KOPT-K1 (cell line): Measurements from ENCODE around the gene FHIT.

Source experiments
- H3K27ac ChIP-seq: fragments of 200-600 bp; sonication (generic); 2 replicates; pipeline ENCODE4 v1.5.1; 2016; ENCODE audit warnings: antibody characterized with exemption, mild to moderate bottlenecking, low read depth, low read length; ENCODE audit not compliant: poor library complexity, severe bottlenecking
- H3K36me3 ChIP-seq: fragments of 200-600 bp; sonication (generic); 2 replicates; pipeline ENCODE4 v1.5.1; 2017; ENCODE audit warnings: antibody characterized with exemption, mild to moderate bottlenecking, low read length, moderate library complexity; ENCODE audit not compliant: insufficient read depth
- H3K9me3 ChIP-seq: fragments of 200-600 bp; sonication (generic); 2 replicates; pipeline ENCODE4 v1.5.1; 2017; ENCODE audit warnings: antibody characterized with exemption, low read length, mild to moderate bottlenecking; ENCODE audit not compliant: insufficient read depth, poor library complexity, severe bottlenecking

Gene FHIT

DNA sequence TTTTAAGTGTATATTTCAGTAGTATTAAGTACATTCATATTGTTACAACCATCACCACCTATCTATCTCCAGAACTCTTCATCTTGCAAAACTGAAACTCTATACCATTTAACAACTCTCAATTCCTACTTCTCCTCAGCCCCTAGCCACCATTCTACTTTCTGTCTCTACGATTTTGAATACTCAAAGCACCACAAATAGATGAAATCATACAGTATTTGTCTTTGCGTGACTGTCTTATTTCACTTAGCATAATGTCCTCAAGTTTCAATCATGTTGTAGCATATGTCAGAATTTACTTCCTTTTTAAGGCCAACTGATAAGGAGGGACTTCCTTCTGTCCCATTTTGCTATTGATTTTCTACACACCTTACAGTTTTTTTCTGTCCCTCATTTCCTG, 593.3 kb downstream of the FHIT start:
- no peak overlapping the region for H3K27ac ChIP-seq
- peaks cover 13% of the 10 kb centered on the region for H3K9me3 ChIP-seq
- H3K36me3 ChIP-seq = no peaks in the 10 kb centered on the region

DNA sequence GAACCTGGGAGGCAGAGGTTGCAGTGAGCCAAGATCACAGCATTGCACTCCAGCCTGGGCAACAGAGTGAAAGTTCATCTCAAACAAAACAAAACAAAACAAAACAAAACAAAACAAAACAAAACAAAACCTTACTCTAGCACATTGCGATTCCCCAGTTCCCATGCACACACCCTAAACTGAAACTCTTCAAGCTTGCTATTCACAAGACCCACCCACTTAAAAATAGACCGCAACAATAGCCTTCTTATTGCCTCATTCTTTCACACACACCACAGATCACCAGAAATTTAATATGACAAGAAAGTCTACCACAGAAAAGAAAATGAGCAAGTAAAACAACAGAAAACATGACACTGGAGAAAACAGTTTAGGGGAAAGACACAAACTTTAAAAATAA, 598.4 kb downstream of the FHIT start:
- no peak overlapping the region for H3K27ac ChIP-seq

DNA sequence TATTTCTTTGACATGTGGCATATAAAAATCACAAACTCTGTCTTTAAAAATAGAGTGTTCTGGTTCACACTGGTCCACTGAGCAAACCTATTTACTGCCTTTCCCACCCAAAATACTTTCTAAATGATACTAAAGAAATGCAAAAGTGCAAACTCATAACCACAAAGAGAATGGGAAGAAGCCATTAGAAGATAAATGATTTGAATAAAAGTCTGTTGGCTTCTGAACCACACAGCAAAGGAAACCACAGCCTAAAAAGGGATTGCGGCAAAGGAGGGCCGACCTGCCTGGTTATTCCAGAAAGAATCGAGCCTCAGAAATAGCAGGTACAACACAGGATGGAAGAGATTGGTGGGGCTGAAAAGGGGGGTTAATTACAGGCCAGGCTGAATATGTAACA, 599.5 kb downstream of the FHIT start:
- H3K36me3 ChIP-seq = no peaks in the 10 kb centered on the region
- H3K9me3 ChIP-seq = no peaks in the 10 kb centered on the region
- no peak overlapping the region for H3K27ac ChIP-seq

More for the DNA sequence above, 598.4 kb downstream of the FHIT start:
- Histone ChIP-seq H3K9me3 (no peaks in the 10 kb centered on the region), H3K36me3 (no peaks in the 10 kb centered on the region)

DNA sequence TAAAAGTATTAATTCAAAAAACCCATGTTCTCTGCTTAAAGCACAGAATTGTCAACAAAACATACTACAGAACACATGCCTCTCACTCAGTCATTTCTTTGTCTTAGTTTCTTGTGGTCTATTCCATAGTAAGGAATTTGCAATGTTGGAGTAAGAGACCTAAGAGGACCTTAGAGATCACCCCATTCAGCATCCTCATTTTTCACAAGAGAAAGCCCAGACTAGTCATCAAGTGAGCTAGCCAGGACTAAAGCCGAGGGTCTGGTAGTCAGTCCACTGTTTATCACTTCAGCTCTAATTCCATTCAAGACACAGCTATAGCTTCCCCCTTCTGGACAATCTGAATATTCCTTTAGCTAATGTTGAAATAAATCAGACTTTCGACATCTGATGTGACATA, 601.1 kb downstream of the FHIT start:
- no peak overlapping the region for H3K27ac ChIP-seq
- H3K36me3 ChIP-seq = no peaks in the 10 kb centered on the region
- H3K9me3 ChIP-seq = no peaks in the 10 kb centered on the region

DNA sequence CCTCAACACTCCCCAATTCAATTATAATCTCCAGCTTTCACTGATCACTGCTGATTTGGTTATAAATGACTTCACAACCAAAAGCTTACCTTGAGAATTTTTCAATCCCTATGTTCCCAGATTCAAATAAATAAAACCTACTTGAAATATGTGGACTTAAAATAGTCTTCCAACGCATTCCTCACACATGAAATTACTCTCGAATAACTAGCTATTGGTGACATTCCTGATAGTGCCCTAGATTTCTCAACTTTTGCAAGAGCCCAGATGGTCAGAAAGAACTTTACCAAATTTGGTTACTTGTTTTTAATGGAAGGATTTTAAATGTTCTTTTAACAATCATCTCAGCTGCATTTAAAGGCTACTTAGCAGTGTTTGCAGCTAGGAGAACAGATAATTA, 605.5 kb downstream of the FHIT start:
- Histone ChIP-seq H3K9me3 (no peaks in the 10 kb centered on the region), H3K27ac (no peak overlapping the region), H3K36me3 (no peaks in the 10 kb centered on the region)

DNA sequence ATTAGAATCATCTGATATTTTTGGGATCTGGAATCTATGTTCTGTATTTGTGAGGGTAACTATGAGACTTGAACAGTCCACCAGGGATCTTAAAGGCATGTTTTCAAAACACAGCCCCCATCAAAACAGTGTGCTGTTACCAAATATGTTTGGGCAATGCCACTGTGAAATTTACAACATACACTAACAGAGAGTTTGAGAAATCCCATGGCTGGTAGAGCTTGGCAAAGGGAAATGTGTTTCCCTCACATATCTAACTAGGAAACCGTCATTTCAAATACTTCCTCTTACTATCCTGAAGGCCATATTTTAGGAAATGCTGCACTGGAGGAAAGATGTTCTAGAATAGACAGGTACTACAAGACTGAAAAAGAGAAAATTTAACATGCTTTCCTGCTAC, 607.4 kb downstream of the FHIT start:
- no peaks in the 10 kb centered on the region for H3K36me3 ChIP-seq
- no peaks in the 10 kb centered on the region for H3K9me3 ChIP-seq
- no peak overlapping the region for H3K27ac ChIP-seq

DNA sequence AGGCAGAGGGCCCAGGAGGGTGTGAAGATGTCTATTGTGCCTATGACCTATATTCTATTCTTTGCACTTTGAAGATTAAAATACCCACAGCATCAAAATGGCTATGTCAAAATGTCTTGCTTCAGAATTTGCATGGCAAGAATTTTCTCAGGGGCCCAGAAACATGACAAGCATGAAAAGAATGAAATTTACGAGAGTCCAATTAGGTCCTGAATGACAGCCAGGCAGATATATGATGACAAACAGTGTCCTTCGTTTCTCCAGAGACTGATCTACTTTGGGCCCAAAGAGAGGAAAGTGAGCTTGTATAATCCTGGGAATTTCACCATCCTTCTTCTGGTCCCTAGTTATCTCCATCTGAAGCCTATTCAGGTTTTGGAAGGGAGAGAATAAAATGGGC, 609.9 kb downstream of the FHIT start:
- Histone ChIP-seq H3K9me3 (no peaks in the 10 kb centered on the region), H3K27ac (no peak overlapping the region), H3K36me3 (no peaks in the 10 kb centered on the region)

DNA sequence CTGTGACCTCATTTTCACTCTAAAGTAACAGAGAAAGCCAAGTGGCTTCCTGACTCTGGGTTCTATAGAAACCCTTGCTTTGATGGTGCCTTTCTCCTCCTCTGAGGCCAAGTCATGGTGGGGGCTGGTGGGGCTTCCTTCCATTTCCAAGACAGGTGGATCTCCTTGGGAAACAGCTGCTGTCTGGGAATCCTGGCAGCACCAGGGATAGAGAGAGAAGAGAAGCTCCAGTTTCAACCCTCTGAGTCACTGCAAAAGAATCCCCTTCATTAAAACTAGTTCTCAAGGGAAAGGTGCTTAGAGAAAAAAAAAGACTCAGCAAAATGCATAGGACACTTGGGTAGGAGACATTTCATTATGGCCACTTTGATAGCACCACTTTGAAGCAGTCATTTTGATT, 614.4 kb downstream of the FHIT start:
- no peaks in the 10 kb centered on the region for H3K36me3 ChIP-seq
- no peaks in the 10 kb centered on the region for H3K9me3 ChIP-seq
- H3K27ac ChIP-seq = no peak overlapping the region

DNA sequence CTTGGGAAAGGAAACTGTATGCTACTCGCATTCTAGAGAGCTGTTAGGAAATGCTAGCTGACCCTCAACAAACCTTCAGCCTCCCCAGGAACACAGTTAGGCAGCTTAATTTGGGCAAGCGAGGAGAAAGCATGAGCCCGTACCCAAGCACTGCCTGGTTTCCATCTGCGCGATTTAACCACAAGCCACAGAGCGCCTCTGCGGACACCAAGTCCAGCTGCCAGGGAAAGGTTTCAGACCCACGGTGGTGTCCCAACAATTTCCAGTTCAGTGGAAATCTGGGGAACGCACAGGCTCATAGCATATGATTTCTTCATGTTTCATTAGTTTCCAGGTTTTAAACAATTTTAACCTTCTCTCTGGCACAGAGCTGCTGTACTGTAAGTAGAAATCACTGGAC, 617.6 kb downstream of the FHIT start:
- Histone ChIP-seq H3K36me3 (no peaks in the 10 kb centered on the region), H3K27ac (no peak overlapping the region), H3K9me3 (no peaks in the 10 kb centered on the region)

DNA sequence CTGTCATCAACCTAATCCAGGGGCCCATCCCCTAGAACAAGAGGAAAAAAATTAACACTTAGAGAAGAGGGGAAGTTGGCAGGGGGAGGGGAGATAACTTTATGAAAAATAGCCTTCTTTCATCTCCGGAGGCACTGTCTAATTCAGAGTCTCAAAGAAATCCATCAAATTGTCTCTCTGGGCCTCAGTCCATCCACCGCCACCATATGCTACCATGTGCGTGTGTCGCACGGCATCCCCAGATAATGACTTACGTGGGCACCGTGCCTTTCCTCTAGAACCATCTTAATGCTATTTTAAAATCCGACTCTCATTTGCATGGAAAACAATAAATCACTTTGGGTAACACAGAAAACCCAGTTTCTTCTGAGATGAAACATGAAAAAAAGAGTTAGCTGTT, 619.7 kb downstream of the FHIT start:
- Histone ChIP-seq H3K9me3 (no peaks in the 10 kb centered on the region), H3K36me3 (no peaks in the 10 kb centered on the region)

DNA sequence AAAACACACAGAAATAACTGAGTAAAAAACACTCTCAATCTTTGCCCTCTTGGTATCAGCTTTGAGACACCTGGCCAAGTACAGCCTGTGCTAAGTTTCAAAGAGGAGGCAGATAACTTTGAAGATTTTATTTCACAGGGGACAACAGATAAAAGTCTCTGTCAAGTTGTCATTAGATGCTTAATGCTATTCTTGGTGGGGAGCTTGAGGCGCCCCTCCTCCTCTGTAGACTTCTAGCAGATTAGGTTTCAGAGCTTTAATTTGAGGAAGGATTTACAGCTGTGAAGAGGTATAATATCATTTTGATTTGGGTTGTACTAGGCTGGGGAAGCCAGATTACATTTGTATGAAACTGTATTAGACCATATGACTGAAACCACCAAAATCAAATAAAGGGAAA, 620.3 kb downstream of the FHIT start:
- H3K9me3 ChIP-seq = no peaks in the 10 kb centered on the region
- no peak overlapping the region for H3K27ac ChIP-seq

More for the DNA sequence above, 619.7 kb downstream of the FHIT start:
- H3K27ac ChIP-seq = no peak overlapping the region

DNA sequence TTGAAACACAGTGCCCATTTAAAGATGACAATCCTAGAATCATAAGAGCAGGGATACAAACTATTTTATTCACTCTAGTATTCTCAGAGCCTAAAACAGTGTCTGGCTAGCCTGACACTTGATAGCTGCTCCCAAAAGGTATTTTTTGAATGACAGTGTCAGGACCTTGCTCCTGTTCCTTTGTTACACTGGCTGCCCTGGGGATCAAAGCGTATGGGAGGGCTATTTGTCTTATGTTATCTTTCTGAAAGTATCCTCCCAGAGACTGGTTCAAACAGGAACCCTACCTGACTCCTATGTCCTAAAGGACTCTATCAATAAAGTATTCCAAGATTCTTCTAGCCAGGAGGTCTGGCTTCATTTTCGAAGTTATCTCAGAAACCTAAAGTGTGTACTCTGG, 621.4 kb downstream of the FHIT start:
- H3K27ac ChIP-seq = no peak overlapping the region
- no peaks in the 10 kb centered on the region for H3K9me3 ChIP-seq
- no peaks in the 10 kb centered on the region for H3K36me3 ChIP-seq

More for the DNA sequence above, 620.3 kb downstream of the FHIT start:
- no peaks in the 10 kb centered on the region for H3K36me3 ChIP-seq

DNA sequence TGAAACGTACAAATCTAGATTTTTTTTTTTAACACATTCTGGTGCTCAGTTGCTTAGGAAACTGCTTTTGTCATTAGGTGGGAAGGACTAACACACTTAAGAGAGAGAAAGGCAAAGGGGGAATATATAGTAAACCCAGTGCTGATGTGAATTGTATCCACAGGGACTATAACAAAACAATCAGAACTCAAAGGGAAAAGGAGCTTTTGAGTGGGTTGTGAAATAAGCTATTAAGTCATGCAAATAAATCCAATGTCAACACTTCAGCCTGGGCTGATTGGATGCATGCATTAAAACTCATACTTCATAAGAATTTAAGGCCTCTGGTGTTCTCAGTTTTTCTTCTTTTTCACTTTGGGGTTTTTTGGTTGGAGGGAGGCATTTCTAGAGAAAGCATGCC, 628.9 kb downstream of the FHIT start:
- H3K27ac ChIP-seq = no peak overlapping the region
- H3K9me3 ChIP-seq = peaks cover 4% of the 10 kb centered on the region
- H3K36me3 ChIP-seq = no peaks in the 10 kb centered on the region

DNA sequence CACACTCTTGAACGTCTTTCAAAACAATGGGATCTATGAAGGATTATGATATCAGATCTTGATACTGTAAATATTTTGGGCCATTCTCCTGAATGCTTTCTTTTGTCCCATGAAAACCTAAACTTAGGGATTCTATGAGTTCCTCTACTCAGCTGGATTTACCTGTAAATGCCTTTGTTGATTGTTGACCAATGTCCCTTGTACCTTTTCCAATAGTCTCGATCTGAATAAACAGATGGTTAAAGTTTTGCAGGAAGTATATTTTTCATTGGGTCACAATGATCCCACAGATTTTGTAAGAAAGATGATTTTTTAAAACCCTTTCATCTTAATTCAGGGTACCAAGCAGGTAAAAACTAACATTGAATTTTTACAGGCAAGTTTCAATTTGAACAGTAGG, 634.1 kb downstream of the FHIT start:
- Histone ChIP-seq H3K27ac (no peak overlapping the region), H3K36me3 (no peaks in the 10 kb centered on the region), H3K9me3 (peaks cover 4% of the 10 kb centered on the region)

DNA sequence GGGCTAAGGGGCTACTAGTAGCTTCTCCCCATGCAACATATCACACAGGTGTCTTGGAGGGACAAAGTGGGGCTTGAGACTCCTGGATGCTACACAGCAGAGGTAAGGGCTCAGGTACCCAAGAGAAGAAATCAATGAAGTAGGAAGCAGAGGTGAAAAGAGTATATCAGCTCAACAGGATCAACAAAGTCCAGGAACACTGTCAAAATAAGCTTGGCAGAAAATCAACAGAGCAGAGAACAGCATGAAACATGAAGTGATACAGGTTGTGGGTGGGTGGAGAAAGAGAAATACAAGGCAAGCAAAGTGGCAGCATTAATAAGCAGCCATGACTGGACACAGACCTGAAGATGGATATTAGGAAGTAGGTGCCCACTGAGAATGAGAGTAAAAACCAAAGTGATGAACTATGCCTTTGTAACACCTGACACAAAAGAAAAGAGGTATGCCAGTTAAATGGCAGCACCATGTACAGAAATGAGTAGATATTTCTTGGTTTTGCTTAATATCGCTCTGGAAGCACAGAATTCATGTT, 637.4 kb downstream of the FHIT start:
- H3K36me3 ChIP-seq = no peaks in the 10 kb centered on the region

DNA sequence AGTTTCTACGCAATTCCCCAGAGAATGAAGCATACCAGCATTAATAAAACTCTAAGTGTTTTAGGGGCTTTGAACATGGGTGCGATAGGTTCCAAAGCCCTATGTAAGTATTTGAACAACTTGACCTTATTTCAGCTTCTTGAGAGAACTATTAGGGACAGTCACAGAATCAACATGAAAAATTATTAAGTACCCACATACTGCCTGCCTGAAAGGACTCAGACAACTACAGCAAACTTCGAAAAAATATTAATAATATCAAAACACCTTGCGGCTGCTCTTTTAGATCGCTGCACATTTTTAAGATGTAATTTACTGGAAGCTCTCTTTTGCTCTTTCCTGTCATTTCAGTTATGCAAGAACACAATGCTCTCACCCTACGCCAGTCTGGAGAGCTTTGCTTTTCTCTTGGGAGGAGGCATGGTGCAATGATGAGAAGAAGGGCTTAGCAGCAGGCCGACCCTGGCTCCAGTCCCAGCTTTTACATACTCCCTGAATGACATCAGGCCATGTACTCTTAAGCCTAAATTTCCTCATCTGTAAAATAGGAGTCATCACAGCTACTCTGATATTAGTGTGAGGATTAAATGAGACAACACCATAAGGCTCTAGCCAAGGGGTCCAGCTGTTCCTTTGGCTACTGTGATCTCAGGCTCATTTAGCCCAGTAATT, 640.7 kb downstream of the FHIT start:
- no peaks in the 10 kb centered on the region for H3K9me3 ChIP-seq
- H3K36me3 ChIP-seq = no peaks in the 10 kb centered on the region
- no peak overlapping the region for H3K27ac ChIP-seq

More for the DNA sequence above, 637.4 kb downstream of the FHIT start:
- Histone ChIP-seq H3K27ac (no peak overlapping the region), H3K9me3 (no peaks in the 10 kb centered on the region)
